ENCODE measurements around the gene GLUL.

GLUL gene

DNA sequence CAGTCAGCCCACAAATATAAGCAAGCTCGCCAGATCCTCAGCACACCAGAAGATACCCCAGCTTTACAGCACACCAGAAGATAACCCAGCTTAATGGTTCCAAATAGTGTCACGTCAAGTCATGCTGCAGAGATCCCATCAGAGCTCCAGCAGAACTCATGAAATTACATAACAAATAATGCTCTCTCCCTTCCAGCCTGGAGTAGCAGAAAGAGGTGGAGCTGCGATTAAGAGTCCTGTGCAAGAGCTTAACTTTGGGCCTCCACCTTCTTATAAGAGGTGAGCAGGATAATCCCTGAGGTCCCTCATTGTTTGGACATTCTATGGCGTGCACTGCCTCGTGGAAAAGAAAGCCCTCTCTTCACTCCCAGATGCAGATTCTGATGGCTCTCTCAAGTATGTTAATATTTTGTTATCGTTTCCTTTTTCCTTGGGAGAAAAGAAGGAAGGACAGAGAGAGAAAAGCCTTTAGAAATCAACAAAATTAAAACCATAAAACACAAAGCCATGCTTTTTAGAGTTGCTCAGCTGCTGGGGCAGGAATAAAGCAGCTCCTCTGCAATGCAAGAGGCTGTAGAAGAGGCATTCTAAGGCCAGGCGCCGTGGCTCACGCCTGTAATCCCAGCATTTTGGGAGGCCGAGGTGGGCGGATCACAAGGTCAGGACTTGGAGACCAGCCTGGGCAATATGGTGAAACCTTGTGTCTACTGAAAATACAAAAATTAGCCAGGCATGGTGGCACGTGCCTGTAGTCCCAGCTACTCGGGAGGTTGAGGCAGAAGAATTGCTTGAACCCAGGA lies 59.1 kb downstream of the GLUL start:
- H4K8ac ChIP-seq (ENCODE audit: low read length), result no peak overlapping the region
- no peak overlapping the region for H3K4me2 ChIP-seq (ENCODE audit: low read length, poor library complexity, severe bottlenecking)
- no peaks in the 10 kb centered on the region for H3K4me1 ChIP-seq (ENCODE audit: control insufficient read depth, insufficient read depth, low read depth, low read length)
- no peak overlapping the region for H2AK5ac ChIP-seq (ENCODE audit: low read length, severe bottlenecking)
- no peaks in the 10 kb centered on the region for H3K79me1 ChIP-seq (replicated peaks; ENCODE audit: low read length, poor library complexity, severe bottlenecking)
- no peak overlapping the region for H2BK12ac ChIP-seq (ENCODE audit: low read length in 2 of 2)
- no peak overlapping the region for H3K23ac ChIP-seq (ENCODE audit: low read length in 2 of 2)
- 74% methylated on average over 12 of the region's 13 CpGs for WGBS
- DNase-seq, result no peak
- no peaks in the 10 kb centered on the region for H3K9me3 ChIP-seq (ENCODE audit: control insufficient read depth, low read length)
- no peak overlapping the region for H2BK120ac ChIP-seq (ENCODE audit: low read depth, low read length)
- no peak overlapping the region for H3K27ac ChIP-seq (ENCODE audit: low read length, poor library complexity, severe bottlenecking)
- no peak overlapping the region for H3K4me3 ChIP-seq (ENCODE audit: insufficient read depth in 1 of 2, low read depth in 1 of 2, low read length in 2 of 2)
- no peak overlapping the region for H4K91ac ChIP-seq (ENCODE audit: low read length)
- H3K36me3 ChIP-seq (ENCODE audit: control insufficient read depth in 1 of 2, insufficient read depth in 2 of 2, low read depth in 1 of 2, low read length in 2 of 2), result no peaks in the 10 kb centered on the region
- H3K4ac ChIP-seq (ENCODE audit: low read depth in 1 of 2, low read length in 2 of 2), result no peak overlapping the region
- H3K9ac ChIP-seq (ENCODE audit: low read length), result no peak overlapping the region
- no peak overlapping the region for H2AFZ ChIP-seq (ENCODE audit: low read depth, low read length)
- no peak overlapping the region for H2BK15ac ChIP-seq (ENCODE audit: low read depth, poor library complexity, severe bottlenecking)
- H2BK5ac ChIP-seq (ENCODE audit: low read depth, low read length, poor library complexity, severe bottlenecking), result no peak overlapping the region
- H3K18ac ChIP-seq (ENCODE audit: low read depth in 1 of 2, low read length in 2 of 2), result no peak overlapping the region
- no peak overlapping the region for H3K14ac ChIP-seq (ENCODE audit: low read length in 2 of 2)
- no peaks in the 10 kb centered on the region for H3K27me3 ChIP-seq (ENCODE audit: control insufficient read depth in 1 of 2, insufficient read depth in 1 of 2, low read length in 2 of 2)

Data from mesenchymal stem cell (in vitro differentiated cells and primary cell).